Right lobe of liver (tissue), 6 donors: ENCODE data around the gene DUSP15. TPM values are rescaled to one million over a fixed set of nuclear protein-coding genes. Genes with fewer than 3 reads are reported as not detected.

Source experiments
- ATAC-seq, 4 donors: fragments of 200-7000 bp; cut with Tn5 transposase; one replicate each; pipeline ENCODE4 v1.9.1; 2020; ENCODE audit warnings: mild to moderate bottlenecking in 4 of 4, moderate library complexity in 4 of 4
- DNase-seq, 3 donors: peaks; one replicate each; pipeline ENCODE4 v3.0.0-alpha.2; 2020
- H3K27ac ChIP-seq, 3 donors: fragments of 200-600 bp; one replicate each; pipeline ENCODE4 v1.8.0; 2022
- H3K27me3 ChIP-seq, 2 donors: fragments of 200-600 bp; one replicate each; pipeline ENCODE4 v1.8.0; 2022
- H3K36me3 ChIP-seq, 4 donors: fragments of 200-600 bp; sonication (generic) in 1 of 4; one replicate each; pipeline versions ENCODE4 v1.5.1 to v1.8.0; 2017 to 2022; ENCODE audit warnings: control low read depth in 1 of 4
- H3K4me1 ChIP-seq, 4 donors: fragments of 200-600 bp; sonication (generic) in 1 of 4; one replicate each; pipeline versions ENCODE4 v1.5.1 to v1.8.0; 2017 to 2022; ENCODE audit warnings: control low read depth in 1 of 4
- H3K4me3 ChIP-seq, 3 donors: fragments of 200-600 bp; one replicate each; pipeline ENCODE4 v1.8.0; 2022
- H3K9me3 ChIP-seq, 4 donors: fragments of 200-600 bp; sonication (generic) in 1 of 4; one replicate each; pipeline versions ENCODE4 v1.5.1 to v1.8.0; 2017 to 2022; ENCODE audit warnings: control low read depth in 1 of 4
- POLR2A ChIP-seq: fragments of 450-650 bp; IDR thresholded peaks from one replicate; pipeline ENCODE4 v1.6.1; 2017; ENCODE audit warnings: antibody characterized with exemption, mild to moderate bottlenecking
- WGBS: methylation state at CpG from one replicate; pipeline ENCODE4 v1.1.6; 2018; ENCODE audit warnings: low coverage, low lambda C conversion rate; ENCODE audit not compliant: insufficient coverage; ENCODE audit errors: missing lambda C conversion rate; 5-methylcytosine and 5-hydroxymethylcytosine counted together
- intact Hi-C, 2 donors: fragments of 100-400 bp; cut with DNase I; formaldehyde crosslinking; loops; one replicate each; pipeline versions ENCODE4 v1.11.2 to v1.14.1; 2022
- total RNA-seq, 6 experiments: library from RNA; depleted of rRNA in 2 of 6; stranded (reverse); fragments of >200 nt in 2 of 6; fragmentation: NEBNext Ultra II Directional in 3 of 6; extraction: Animal tissue kit (Norgen Biotek cat#: 25700) in 3 of 6; gene quantifications; one replicate each; pipeline versions ENCODE4 v1.1.0 to v1.2.4, GENCODE V29; 2016 to 2023
- TF ChIP-seq, protein P1 (sequence below), 4 donors: fragments of 200-600 bp in 3 of 4; fragments of 450-650 bp in 1 of 4; IDR thresholded peaks; one replicate each; pipeline versions ENCODE4 v1.5.1 to v1.8.0; 2016 to 2022; ENCODE audit warnings: antibody characterized with exemption in 4 of 4, mild to moderate bottlenecking in 2 of 4
- donor health status: DM: no; HTN: yes; CAD: no.
- donor health status: DM: no; HTN: no; CAD: no.
- donor health status: DM: no; HTN: no; CAD: no.
- donor health status: DM: no; HTN: yes; CAD: no.
- donor health status: DM: no; HTN: yes; CAD: no.

The DUSP15 gene
- total RNA-seq, 6 experiments from 2014 or later: 0.22 to 1.1 (median 0.42) TPM; not detected in 3

- Histone ChIP-seq H3K36me3 (no peaks in the 10 kb centered on the region), H3K27ac (no peak overlapping the region), H3K4me3 (no peak overlapping the region), H3K4me1 (peaks cover 0 to 10% (median 0%) of the 10 kb centered on the region in 4 donors), H3K27me3 (peaks cover 0 to 9% of the 10 kb centered on the region in 2 donors), H3K9me3 (no peaks in the 10 kb centered on the region)
- 80% methylated on average over 1 of the region's 8 CpGs for WGBS
- intact Hi-C loops: no loop called here
- TF ChIP-seq POLR2A: no peak
- TF ChIP-seq, protein P1, sequence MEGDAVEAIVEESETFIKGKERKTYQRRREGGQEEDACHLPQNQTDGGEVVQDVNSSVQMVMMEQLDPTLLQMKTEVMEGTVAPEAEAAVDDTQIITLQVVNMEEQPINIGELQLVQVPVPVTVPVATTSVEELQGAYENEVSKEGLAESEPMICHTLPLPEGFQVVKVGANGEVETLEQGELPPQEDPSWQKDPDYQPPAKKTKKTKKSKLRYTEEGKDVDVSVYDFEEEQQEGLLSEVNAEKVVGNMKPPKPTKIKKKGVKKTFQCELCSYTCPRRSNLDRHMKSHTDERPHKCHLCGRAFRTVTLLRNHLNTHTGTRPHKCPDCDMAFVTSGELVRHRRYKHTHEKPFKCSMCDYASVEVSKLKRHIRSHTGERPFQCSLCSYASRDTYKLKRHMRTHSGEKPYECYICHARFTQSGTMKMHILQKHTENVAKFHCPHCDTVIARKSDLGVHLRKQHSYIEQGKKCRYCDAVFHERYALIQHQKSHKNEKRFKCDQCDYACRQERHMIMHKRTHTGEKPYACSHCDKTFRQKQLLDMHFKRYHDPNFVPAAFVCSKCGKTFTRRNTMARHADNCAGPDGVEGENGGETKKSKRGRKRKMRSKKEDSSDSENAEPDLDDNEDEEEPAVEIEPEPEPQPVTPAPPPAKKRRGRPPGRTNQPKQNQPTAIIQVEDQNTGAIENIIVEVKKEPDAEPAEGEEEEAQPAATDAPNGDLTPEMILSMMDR (IDR thresholded peaks at IDR 0.05): no peak
- ATAC-seq (no peak), DNase-seq (peak in 1 of 3 donors; percentile 37)
Measured at GRCh38 chr20:31862506-31862905, 7.8 kb downstream of the DUSP15 start.

- Histone ChIP-seq H3K4me3 (no peak overlapping the region), H3K27me3 (peaks cover 0 to 9% of the 10 kb centered on the region in 2 donors), H3K36me3 (no peaks in the 10 kb centered on the region), H3K9me3 (no peaks in the 10 kb centered on the region), H3K27ac (no peak overlapping the region), H3K4me1 (peaks cover 0 to 10% (median 0%) of the 10 kb centered on the region in 4 donors)
- DNase-seq (no peak), ATAC-seq (no peak)
- 52% methylated on average over 4 of the region's 5 CpGs for WGBS
- TF ChIP-seq POLR2A: no peak
- TF ChIP-seq, protein P1 (IDR thresholded peaks at IDR 0.05): no peak
- intact Hi-C loops: no loop called here
Measured at GRCh38 chr20:31862157-31862470, 8.2 kb downstream of the DUSP15 start.

GRCh38 chr20:31861385-31862156 lies 8.8 kb downstream of the DUSP15 start:
- TF ChIP-seq, protein P1 (IDR thresholded peaks at IDR 0.05): no peak
- no peak for TF ChIP-seq POLR2A
- intact Hi-C loops: no loop called here
- Histone ChIP-seq H3K36me3 (no peaks in the 10 kb centered on the region), H3K4me3 (peak overlapping the region; percentile 34 to 54 (median 41)), H3K27ac (no peak overlapping the region), H3K4me1 (peaks cover 0 to 10% (median 0%) of the 10 kb centered on the region in 4 donors), H3K9me3 (no peaks in the 10 kb centered on the region), H3K27me3 (peaks cover 0 to 9% of the 10 kb centered on the region in 2 donors)
- peak; percentile 56 to 76 (median 74) for ATAC-seq
- WGBS: 8% methylated on average over 20 of the region's 60 CpGs
- peak in 2 of 3 donors; percentile 60 to 61 for DNase-seq

GRCh38 chr20:31861135-31861384 lies 9.3 kb downstream of the DUSP15 start:
- DNase-seq: peak in 1 of 3 donors; percentile 55
- no peak overlapping the region for H3K27ac ChIP-seq
- intact Hi-C loops: no loop called here
- H3K27me3 ChIP-seq: peaks cover 0 to 9% of the 10 kb centered on the region in 2 donors
- peaks cover 0 to 10% (median 0%) of the 10 kb centered on the region in 4 donors for H3K4me1 ChIP-seq
- WGBS: 3% methylated on average over 7 of the region's 20 CpGs
- no peaks in the 10 kb centered on the region for H3K9me3 ChIP-seq
- peak overlapping the region; percentile 34 to 54 (median 41) for H3K4me3 ChIP-seq
- no peak for TF ChIP-seq POLR2A
- TF ChIP-seq, protein P1 (IDR thresholded peaks at IDR 0.05): no peak
- H3K36me3 ChIP-seq: no peaks in the 10 kb centered on the region
- peak; percentile 3 to 24 (median 14) for ATAC-seq
